HEK293T (cell line): ENCODE data around the gene IMP3.

Experiments used
- ARNT ChIP-seq: fragments of 450-650 bp; IDR thresholded peaks from 2 replicates; pipeline ENCODE4 v1.6.1; 2017; ENCODE audit warnings: mild to moderate bottlenecking
- FOXA1 ChIP-seq: fragments of 450-650 bp; IDR thresholded peaks from 2 replicates; pipeline ENCODE4 v1.6.1; 2016; ENCODE audit warnings: mild to moderate bottlenecking
- SUZ12 ChIP-seq: fragments of 450-650 bp; IDR thresholded peaks from 2 replicates; pipeline ENCODE4 v1.6.1; 2016; ENCODE audit warnings: mild to moderate bottlenecking

GRCh38 chr15:75656331-75656730 lies 16.3 kb upstream of the IMP3 start:
- TF ChIP-seq ARNT (no peak), FOXA1 (no peak), SUZ12 (no peak)
